Measurements from ENCODE around the gene COL18A1. TPM values are rescaled to one million over a fixed set of nuclear protein-coding genes. Genes with fewer than 3 reads are reported as not detected.

Gene COL18A1
- total and polyA plus RNA-seq, 2 donors = 18.9 to 58.6 TPM

DNA sequence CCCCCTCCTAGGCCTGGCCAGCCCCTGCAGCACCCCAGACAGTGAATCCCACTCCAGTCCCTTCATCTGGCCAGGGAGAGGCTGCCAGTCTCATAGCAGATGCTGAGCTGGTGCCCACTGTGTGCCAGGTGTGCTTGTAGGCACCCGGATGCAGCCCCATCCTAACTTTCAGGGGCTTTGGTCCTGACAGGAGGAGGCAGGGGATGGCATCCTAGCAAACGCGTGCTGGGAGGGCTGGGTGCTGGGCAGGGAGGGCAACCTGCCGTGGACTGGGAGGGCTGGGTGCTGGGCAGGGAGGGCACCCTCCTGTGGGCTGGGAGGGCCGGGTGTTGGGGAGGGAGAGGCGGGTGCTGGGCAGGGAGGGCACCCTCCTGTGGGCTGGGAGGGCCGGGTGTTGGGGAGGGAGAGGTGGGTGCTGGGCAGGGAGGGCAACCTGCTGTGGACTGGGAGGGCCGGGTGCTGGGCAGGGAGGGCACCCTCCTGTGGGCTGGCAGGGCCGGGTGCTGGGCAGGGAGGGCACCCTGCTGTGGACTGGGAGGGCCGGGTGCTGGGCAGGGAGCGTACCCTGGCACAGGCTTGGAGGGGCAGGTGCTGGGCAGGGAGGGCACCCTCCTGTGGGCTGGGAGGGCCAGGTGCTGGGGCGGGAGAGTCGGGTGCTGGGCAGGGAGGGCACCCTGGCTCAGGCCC, 102.0 kb downstream of the COL18A1 start:
- peaks cover 0 to 15% of the 10 kb centered on the region in 2 donors for H3K36me3 ChIP-seq (ENCODE audit: control insufficient read depth in 2 of 2, insufficient read depth in 2 of 2, low read length in 1 of 2)

GRCh38 chr21:45507523-45507875, 102.5 kb downstream of the COL18A1 start:
- H3K4me3 ChIP-seq (ENCODE audit: low read length in 2 of 2) = no peak overlapping the region
- no peak overlapping the region for H3K27ac ChIP-seq (ENCODE audit: low read depth in 1 of 2, low read length in 1 of 2)
- H3K36me3 ChIP-seq (ENCODE audit: control insufficient read depth in 2 of 2, insufficient read depth in 2 of 2, low read length in 1 of 2) = peaks cover under 1 to 19% of the 10 kb centered on the region in 2 donors
- no peaks in the 10 kb centered on the region for H3K4me1 ChIP-seq (ENCODE audit: control insufficient read depth in 2 of 2, insufficient read depth in 2 of 2, low read length in 2 of 2)
- no peaks in the 10 kb centered on the region for H3K9me3 ChIP-seq (ENCODE audit: control insufficient read depth in 2 of 2, insufficient read depth in 1 of 2, low read length in 1 of 2)
- no peak for DNase-seq (ENCODE audit: low read depth in 6 of 9, low spot score in 9 of 9)
- H3K27me3 ChIP-seq (ENCODE audit: control insufficient read depth in 2 of 2, insufficient read depth in 1 of 2, low read length in 1 of 2) = no peaks in the 10 kb centered on the region
- WGBS = 93% methylated on average over 9 of the region's 9 CpGs

More for the DNA sequence above, 102.0 kb downstream of the COL18A1 start:
- DNase-seq (ENCODE audit: low read depth in 6 of 9, low spot score in 9 of 9) = no peak
- H3K4me3 ChIP-seq (ENCODE audit: low read length in 2 of 2) = no peak overlapping the region
- WGBS = 89% methylated on average over 13 of the region's 13 CpGs
- H3K4me1 ChIP-seq (ENCODE audit: control insufficient read depth in 2 of 2, insufficient read depth in 2 of 2, low read length in 2 of 2) = no peaks in the 10 kb centered on the region
- no peaks in the 10 kb centered on the region for H3K9me3 ChIP-seq (ENCODE audit: control insufficient read depth in 2 of 2, insufficient read depth in 1 of 2, low read length in 1 of 2)
- H3K27ac ChIP-seq (ENCODE audit: low read depth in 1 of 2, low read length in 1 of 2) = no peak overlapping the region
- H3K27me3 ChIP-seq (ENCODE audit: control insufficient read depth in 2 of 2, insufficient read depth in 1 of 2, low read length in 1 of 2) = no peaks in the 10 kb centered on the region

GRCh38 chr21:45507888-45508508, 103.0 kb downstream of the COL18A1 start:
- H3K4me1 ChIP-seq (ENCODE audit: control insufficient read depth in 2 of 2, insufficient read depth in 2 of 2, low read length in 2 of 2) = no peaks in the 10 kb centered on the region
- no peak overlapping the region for H3K4me3 ChIP-seq (ENCODE audit: low read length in 2 of 2)
- peaks cover 5 to 24% of the 10 kb centered on the region in 2 donors for H3K36me3 ChIP-seq (ENCODE audit: control insufficient read depth in 2 of 2, insufficient read depth in 2 of 2, low read length in 1 of 2)
- H3K27ac ChIP-seq (ENCODE audit: low read depth in 1 of 2, low read length in 1 of 2) = no peak overlapping the region
- no peak for DNase-seq (ENCODE audit: low read depth in 6 of 9, low spot score in 9 of 9)
- no peaks in the 10 kb centered on the region for H3K9me3 ChIP-seq (ENCODE audit: control insufficient read depth in 2 of 2, insufficient read depth in 1 of 2, low read length in 1 of 2)
- no peaks in the 10 kb centered on the region for H3K27me3 ChIP-seq (ENCODE audit: control insufficient read depth in 2 of 2, insufficient read depth in 1 of 2, low read length in 1 of 2)
- WGBS = 95% methylated on average over 3 of the region's 3 CpGs

DNA sequence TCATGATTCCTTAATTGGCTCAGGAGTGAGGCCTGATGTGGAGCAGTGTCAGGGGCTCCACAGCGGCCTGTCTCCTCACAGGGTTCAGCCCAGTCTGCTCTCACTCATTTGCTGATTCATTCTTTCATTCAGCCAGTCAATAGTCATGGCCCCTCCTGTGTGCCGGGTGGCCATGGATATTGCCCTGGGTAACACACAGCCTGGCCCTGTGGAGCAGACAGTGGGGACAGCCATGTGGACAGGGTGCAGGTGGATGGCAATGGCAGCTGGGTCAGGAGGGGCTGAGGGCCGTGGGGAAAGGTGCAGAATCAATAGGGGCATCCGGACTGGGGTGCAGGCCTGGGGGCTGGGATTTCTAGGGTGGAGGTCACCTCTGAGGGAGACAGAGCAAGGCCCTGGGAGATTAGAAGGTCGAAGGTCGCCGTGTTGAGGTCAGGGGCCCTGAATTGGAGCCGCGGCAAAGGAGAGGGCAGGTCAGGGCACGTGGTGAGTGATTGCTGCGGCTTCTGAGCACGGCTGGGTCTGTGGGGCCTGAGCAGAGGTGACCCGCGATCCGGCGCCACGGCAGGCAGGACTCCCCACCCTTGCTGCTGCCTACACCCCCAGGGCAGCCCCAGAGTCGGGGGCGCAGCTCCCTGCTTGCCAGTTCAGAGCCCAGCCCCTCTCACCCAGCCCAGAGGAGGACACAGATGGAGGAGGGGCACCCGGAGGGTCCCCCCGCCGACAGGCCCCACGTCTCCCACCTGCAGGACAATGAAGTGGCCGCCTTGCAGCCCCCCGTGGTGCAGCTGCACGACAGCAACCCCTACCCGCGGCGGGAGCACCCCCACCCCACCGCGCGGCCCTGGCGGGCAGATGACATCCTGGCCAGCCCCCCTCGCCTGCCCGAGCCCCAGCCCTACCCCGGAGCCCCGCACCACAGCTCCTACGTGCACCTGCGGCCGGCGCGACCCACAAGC, 103.9 kb downstream of the COL18A1 start:
- Histone ChIP-seq H3K4me1 (ENCODE audit: control insufficient read depth in 2 of 2, insufficient read depth in 2 of 2, low read length in 2 of 2) (no peaks in the 10 kb centered on the region), H3K27ac (ENCODE audit: low read depth in 1 of 2, low read length in 1 of 2) (no peak overlapping the region), H3K36me3 (ENCODE audit: control insufficient read depth in 2 of 2, insufficient read depth in 2 of 2, low read length in 1 of 2) (peaks cover 10 to 32% of the 10 kb centered on the region in 2 donors), H3K9me3 (ENCODE audit: control insufficient read depth in 2 of 2, insufficient read depth in 1 of 2, low read length in 1 of 2) (no peaks in the 10 kb centered on the region), H3K4me3 (ENCODE audit: low read length in 2 of 2) (no peak overlapping the region), H3K27me3 (ENCODE audit: control insufficient read depth in 2 of 2, insufficient read depth in 1 of 2, low read length in 1 of 2) (no peaks in the 10 kb centered on the region)
- 84% methylated on average over 42 of the region's 42 CpGs for WGBS
- no peak for DNase-seq (ENCODE audit: low read depth in 6 of 9, low spot score in 9 of 9)

- Histone ChIP-seq H3K27me3 (ENCODE audit: control insufficient read depth in 2 of 2, insufficient read depth in 1 of 2, low read length in 1 of 2) (no peaks in the 10 kb centered on the region), H3K36me3 (ENCODE audit: control insufficient read depth in 2 of 2, insufficient read depth in 2 of 2, low read length in 1 of 2) (peaks cover 15 to 41% of the 10 kb centered on the region in 2 donors), H3K4me3 (ENCODE audit: low read length in 2 of 2) (no peak overlapping the region), H3K4me1 (ENCODE audit: control insufficient read depth in 2 of 2, insufficient read depth in 2 of 2, low read length in 2 of 2) (no peaks in the 10 kb centered on the region), H3K9me3 (ENCODE audit: control insufficient read depth in 2 of 2, insufficient read depth in 1 of 2, low read length in 1 of 2) (no peaks in the 10 kb centered on the region), H3K27ac (ENCODE audit: low read depth in 1 of 2, low read length in 1 of 2) (no peak overlapping the region)
- 93% methylated on average over 61 of the region's 61 CpGs for WGBS
- no peak for DNase-seq (ENCODE audit: low read depth in 6 of 9, low spot score in 9 of 9)
These were observed 104.9 kb downstream of the COL18A1 start for GRCh38 chr21:45509566-45510465.

GRCh38 chr21:45510466-45510955, 105.5 kb downstream of the COL18A1 start:
- peaks cover 16 to 45% of the 10 kb centered on the region in 2 donors for H3K36me3 ChIP-seq (ENCODE audit: control insufficient read depth in 2 of 2, insufficient read depth in 2 of 2, low read length in 1 of 2)

DNA sequence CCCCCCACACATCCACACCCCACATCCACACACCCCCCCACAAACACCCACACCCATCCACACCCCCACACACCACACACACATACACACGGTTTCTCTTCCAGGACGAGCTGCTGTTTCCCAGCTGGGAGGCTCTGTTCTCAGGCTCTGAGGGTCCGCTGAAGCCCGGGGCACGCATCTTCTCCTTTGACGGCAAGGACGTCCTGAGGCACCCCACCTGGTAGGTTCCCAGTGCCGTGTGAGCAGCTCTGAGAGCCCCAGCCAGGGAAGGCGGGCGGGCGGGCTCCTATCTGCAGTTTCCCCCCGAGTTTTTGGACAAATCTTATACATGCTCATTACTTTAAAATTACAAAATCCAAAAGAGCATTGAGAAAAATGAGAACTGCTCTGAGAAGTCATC, 106.0 kb downstream of the COL18A1 start:
- DNase-seq (ENCODE audit: low read depth in 6 of 9, low spot score in 9 of 9) = no peak
- peaks cover 16 to 50% of the 10 kb centered on the region in 2 donors for H3K36me3 ChIP-seq (ENCODE audit: control insufficient read depth in 2 of 2, insufficient read depth in 2 of 2, low read length in 1 of 2)
- H3K9me3 ChIP-seq (ENCODE audit: control insufficient read depth in 2 of 2, insufficient read depth in 1 of 2, low read length in 1 of 2) = no peaks in the 10 kb centered on the region
- 96% methylated on average over 12 of the region's 12 CpGs for WGBS
- H3K27ac ChIP-seq (ENCODE audit: low read depth in 1 of 2, low read length in 1 of 2) = no peak overlapping the region
- no peak overlapping the region for H3K4me3 ChIP-seq (ENCODE audit: low read length in 2 of 2)
- H3K27me3 ChIP-seq (ENCODE audit: control insufficient read depth in 2 of 2, insufficient read depth in 1 of 2, low read length in 1 of 2) = no peaks in the 10 kb centered on the region
- no peaks in the 10 kb centered on the region for H3K4me1 ChIP-seq (ENCODE audit: control insufficient read depth in 2 of 2, insufficient read depth in 2 of 2, low read length in 2 of 2)

More at GRCh38 chr21:45510466-45510955, 105.5 kb downstream of the COL18A1 start:
- WGBS = 94% methylated on average over 11 of the region's 11 CpGs
- Histone ChIP-seq H3K4me3 (ENCODE audit: low read length in 2 of 2) (no peak overlapping the region), H3K4me1 (ENCODE audit: control insufficient read depth in 2 of 2, insufficient read depth in 2 of 2, low read length in 2 of 2) (no peaks in the 10 kb centered on the region), H3K9me3 (ENCODE audit: control insufficient read depth in 2 of 2, insufficient read depth in 1 of 2, low read length in 1 of 2) (no peaks in the 10 kb centered on the region), H3K27me3 (ENCODE audit: control insufficient read depth in 2 of 2, insufficient read depth in 1 of 2, low read length in 1 of 2) (no peaks in the 10 kb centered on the region), H3K27ac (ENCODE audit: low read depth in 1 of 2, low read length in 1 of 2) (no peak overlapping the region)
- no peak for DNase-seq (ENCODE audit: low read depth in 6 of 9, low spot score in 9 of 9)

DNA sequence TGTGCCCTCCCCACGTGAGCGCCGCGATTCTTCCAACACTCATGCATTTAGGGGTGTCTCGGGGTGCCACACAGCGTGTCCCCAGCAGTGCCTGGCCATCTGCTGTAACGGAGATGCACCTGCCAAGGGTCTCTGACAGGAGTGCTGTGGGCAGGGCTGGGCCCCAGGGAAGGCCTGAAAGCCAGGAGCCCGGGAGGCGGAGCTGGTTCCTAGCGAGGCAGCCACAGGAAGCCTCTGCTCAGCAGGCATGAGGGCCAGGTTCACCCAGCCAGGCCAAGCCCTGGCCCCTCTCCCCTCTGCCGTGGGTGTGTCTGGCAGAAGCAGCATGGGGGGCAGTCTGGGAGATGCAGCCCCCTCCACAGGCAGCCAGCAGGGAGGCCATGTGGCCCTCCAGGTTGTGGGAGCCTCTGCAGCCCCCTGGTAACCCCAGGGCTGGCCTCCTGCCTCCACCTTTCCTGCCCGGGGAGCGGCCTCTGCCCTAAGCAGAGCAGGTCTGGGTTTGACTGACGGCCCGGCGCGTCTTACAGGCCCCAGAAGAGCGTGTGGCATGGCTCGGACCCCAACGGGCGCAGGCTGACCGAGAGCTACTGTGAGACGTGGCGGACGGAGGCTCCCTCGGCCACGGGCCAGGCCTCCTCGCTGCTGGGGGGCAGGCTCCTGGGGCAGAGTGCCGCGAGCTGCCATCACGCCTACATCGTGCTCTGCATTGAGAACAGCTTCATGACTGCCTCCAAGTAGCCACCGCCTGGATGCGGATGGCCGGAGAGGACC, 106.9 kb downstream of the COL18A1 start:
- WGBS = 95% methylated on average over 35 of the region's 35 CpGs
- H3K4me3 ChIP-seq (ENCODE audit: low read length in 2 of 2) = no peak overlapping the region
- no peak for DNase-seq (ENCODE audit: low read depth in 6 of 9, low spot score in 9 of 9)
- no peak overlapping the region for H3K27ac ChIP-seq (ENCODE audit: low read depth in 1 of 2, low read length in 1 of 2)
- peaks cover 16 to 56% of the 10 kb centered on the region in 2 donors for H3K36me3 ChIP-seq (ENCODE audit: control insufficient read depth in 2 of 2, insufficient read depth in 2 of 2, low read length in 1 of 2)
- no peaks in the 10 kb centered on the region for H3K27me3 ChIP-seq (ENCODE audit: control insufficient read depth in 2 of 2, insufficient read depth in 1 of 2, low read length in 1 of 2)
- H3K4me1 ChIP-seq (ENCODE audit: control insufficient read depth in 2 of 2, insufficient read depth in 2 of 2, low read length in 2 of 2) = no peaks in the 10 kb centered on the region
- no peaks in the 10 kb centered on the region for H3K9me3 ChIP-seq (ENCODE audit: control insufficient read depth in 2 of 2, insufficient read depth in 1 of 2, low read length in 1 of 2)
